Erythroblast (primary cell): ENCODE measurements around the gene ZMYND11.

Experiments used
- GATA1 ChIP-seq: IDR thresholded peaks from 2 replicates; pipeline ENCODE4 v1.6.1; 2011; ENCODE audit warnings: low read depth, mild to moderate bottlenecking, control low read depth, low read length, moderate library complexity
- POLR2A ChIP-seq: IDR thresholded peaks from 2 replicates; pipeline ENCODE4 v1.6.1; 2011; ENCODE audit warnings: mild to moderate bottlenecking, low read length

DNA sequence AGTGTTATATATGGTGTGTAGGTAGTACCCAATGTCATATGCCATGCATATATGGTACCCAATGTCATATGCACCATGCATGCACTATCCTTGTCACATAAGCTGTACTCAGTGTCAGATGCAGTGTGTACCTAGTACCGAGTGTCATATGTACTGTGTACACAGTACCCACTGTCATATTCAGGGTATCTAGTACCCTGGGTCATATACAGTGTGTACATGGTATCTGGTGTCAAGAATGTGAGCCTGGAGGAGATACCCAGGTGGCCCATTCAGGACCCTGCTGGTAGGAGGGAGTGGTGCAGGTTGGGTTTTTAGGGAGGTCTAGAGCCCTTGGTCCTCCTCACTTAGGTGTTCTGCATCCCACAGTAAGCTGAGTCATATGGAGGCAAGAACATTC is 1.8 kb downstream of the ZMYND11 start:
- TF ChIP-seq POLR2A: no peak
- TF ChIP-seq GATA1: no peak
